ENCODE measurements around the gene PCDHGB4.

GRCh38 chr5:141342773-141343172 lies 44.7 kb upstream of the PCDHGB4 start:
- TF ChIP-seq CTCF (IDR thresholded peaks at IDR 0.05; ENCODE audit: borderline replicate concordance, extremely low read depth, low read length, poor library complexity, severe bottlenecking) (no peak), EZH2 (IDR thresholded peaks at IDR 0.05; ENCODE audit: borderline replicate concordance, low read depth, low read length, severe bottlenecking) (no peak)

Measured in DND-41 (cell line).